Adipocyte (in vitro differentiated cells): ENCODE results near the gene MGRN1.

Experiments used
- DNase-seq: peaks from one replicate; pipeline ENCODE4 v3.0.0-alpha.2; 2015; ENCODE audit warnings: low read depth
- H3K27me3 ChIP-seq: replicated peaks from 2 replicates; pipeline ENCODE4 v1.7.0; 2013; ENCODE audit warnings: mild to moderate bottlenecking, low read length, moderate library complexity; ENCODE audit not compliant: control insufficient read depth, insufficient read depth
- H3K36me3 ChIP-seq: 2 replicates; pipeline ENCODE4 v1.7.0; 2013; ENCODE audit warnings: low read length, mild to moderate bottlenecking, moderate library complexity; ENCODE audit not compliant: control insufficient read depth, insufficient read depth, severe bottlenecking
- H3K4me1 ChIP-seq: 2 replicates; pipeline ENCODE4 v1.7.0; 2013; ENCODE audit warnings: mild to moderate bottlenecking, low read length, moderate library complexity; ENCODE audit not compliant: control insufficient read depth, insufficient read depth
- H3K4me3 ChIP-seq: 2 replicates; pipeline ENCODE4 v1.7.0; 2013; ENCODE audit warnings: mild to moderate bottlenecking, low read length, moderate library complexity
- H3K9ac ChIP-seq: 2 replicates; pipeline ENCODE4 v1.7.0; 2013; ENCODE audit warnings: mild to moderate bottlenecking, low read length, moderate library complexity
- H3K9me3 ChIP-seq: 2 replicates; pipeline ENCODE4 v1.7.0; 2013; ENCODE audit warnings: mild to moderate bottlenecking, low read length, moderate library complexity; ENCODE audit not compliant: control insufficient read depth

MGRN1 gene

DNA sequence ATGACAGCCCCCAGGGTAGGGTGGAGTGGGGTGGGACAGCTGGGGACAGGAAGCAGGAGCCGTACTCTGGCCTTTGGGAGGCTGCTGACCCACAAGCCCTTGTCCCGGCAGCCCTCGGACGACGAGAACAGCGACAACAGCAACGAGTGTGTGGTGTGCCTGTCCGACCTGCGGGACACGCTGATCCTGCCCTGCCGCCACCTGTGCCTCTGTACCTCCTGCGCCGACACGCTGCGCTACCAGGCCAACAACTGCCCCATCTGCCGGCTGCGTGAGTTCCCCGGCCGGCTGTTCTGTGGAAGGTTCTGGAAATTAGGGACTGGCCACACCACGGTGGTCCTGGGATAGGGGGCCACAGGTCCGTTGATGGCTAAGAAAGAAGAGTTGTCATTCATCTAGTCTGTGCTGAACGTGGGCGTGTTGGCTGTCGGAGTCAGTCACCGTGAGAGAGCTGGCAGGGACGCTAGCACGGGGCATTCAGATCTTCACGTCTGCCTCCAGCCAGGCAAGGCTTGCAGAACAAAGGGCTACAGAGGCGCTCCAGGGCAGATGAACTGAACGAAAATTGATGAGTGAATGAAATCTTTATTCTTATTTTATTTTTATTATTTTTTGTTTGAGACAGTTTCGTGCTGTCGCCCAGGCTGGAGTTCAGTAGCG lies 48.9 kb downstream of the MGRN1 start:
- H3K27me3 ChIP-seq: no peaks in the 10 kb centered on the region
- peaks cover 47% of the 10 kb centered on the region for H3K36me3 ChIP-seq
- DNase-seq: no peak
- no peak overlapping the region for H3K9ac ChIP-seq
- H3K4me3 ChIP-seq: no peak overlapping the region
- no peaks in the 10 kb centered on the region for H3K9me3 ChIP-seq
- H3K4me1 ChIP-seq: no peaks in the 10 kb centered on the region

DNA sequence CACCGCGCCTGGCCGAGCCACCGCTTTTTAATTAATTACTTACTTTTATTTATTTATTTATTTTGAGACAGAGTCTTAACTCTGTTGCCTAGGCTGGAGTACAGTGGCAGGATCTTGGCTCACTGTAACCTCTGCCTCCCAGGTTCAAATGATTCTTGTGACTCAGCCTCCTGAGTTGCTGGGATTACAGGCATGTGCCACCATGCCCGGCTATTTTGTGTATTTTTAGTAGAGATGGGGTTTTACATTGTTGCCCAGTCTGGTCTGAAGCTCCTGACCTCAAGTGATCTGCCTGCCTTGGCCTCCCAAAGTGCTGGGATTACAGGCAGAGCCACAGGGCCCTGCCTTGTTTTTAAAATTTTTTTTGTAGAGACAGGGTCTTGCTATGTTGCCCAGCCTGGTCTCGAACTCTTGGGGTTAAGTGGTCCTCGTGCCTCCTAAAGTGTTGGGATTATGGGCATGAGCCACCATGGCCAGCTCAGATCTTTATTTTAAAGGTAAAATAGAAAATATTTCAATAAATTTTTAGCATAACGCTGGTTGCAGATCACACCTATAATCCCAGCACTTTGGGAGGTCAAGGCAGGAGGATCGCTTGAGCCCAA lies 50.4 kb downstream of the MGRN1 start:
- H3K27me3 ChIP-seq: no peaks in the 10 kb centered on the region
- H3K4me3 ChIP-seq: no peak overlapping the region
- no peaks in the 10 kb centered on the region for H3K9me3 ChIP-seq
- no peak for DNase-seq
- peaks cover 35% of the 10 kb centered on the region for H3K36me3 ChIP-seq
- H3K4me1 ChIP-seq: no peaks in the 10 kb centered on the region
- no peak overlapping the region for H3K9ac ChIP-seq

DNA sequence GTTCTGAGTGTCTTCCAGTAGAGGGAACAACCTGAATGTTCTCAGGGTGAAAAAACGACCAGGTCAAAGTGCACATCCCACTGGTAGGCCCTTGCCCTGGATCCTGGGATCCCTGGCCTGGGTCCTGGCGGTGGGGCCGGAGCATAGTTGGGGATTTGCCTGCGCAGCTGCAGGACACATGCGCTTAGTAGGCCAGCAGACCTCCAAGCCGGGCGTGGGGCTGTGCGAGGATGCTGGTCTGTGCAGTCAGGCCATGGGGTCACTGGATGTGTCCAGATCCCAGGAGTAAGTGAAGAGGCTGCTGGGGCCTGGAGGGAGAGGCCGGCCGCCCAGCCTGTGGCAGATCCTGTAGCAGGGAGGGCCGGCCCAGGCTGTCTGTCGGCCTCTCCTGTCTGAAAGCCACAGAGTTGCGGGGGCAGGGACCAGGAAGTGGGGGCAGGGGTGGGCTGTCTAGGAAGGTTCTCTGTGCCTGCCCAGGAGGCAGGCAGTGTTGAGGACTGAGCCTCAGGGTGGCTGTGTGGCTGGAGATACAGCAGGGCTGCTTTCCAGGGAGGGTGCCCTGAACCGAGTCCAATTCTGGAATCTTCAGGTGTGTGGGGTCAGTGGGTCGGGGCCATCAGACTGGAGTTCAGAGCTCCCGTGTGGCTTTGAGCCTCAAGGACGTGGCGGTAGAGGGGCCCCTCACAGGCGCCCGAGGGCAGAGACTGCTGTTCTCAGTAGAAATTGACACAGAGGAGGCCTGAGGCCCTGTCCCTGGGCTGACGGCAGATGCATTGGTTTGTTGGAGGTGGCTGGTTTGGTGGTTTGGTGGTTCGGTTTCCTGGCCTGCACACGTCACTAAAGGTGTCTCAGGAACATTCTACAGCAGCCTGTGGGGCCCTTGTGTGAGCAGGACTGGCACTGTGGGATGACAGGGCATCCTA lies 51.5 kb downstream of the MGRN1 start:
- no peaks in the 10 kb centered on the region for H3K9me3 ChIP-seq
- no peak for DNase-seq
- no peak overlapping the region for H3K4me3 ChIP-seq
- H3K36me3 ChIP-seq: peaks cover 28% of the 10 kb centered on the region
- H3K27me3 ChIP-seq: no peaks in the 10 kb centered on the region
- no peak overlapping the region for H3K9ac ChIP-seq
- no peaks in the 10 kb centered on the region for H3K4me1 ChIP-seq

DNA sequence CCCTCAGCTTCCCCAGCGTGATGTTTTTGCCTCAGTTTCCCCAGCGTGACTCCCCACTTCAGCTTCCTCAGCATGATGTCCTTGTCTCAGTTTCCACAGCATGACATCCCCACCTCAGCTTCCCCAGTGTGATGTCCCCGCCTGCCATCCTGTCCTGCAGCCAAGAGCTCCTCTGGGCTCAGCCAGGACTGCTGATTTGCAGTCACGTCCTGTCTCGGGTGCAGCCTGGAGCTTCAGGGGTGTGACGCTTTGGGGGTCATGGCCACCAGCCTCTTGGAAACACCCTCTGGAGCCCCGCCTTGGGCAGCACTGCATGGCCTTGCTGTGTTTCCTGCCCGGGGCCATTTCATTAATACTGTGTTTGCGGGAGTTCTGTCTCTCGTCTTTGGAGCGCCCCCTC lies 52.2 kb downstream of the MGRN1 start:
- H3K4me3 ChIP-seq: no peak overlapping the region
- peaks cover 27% of the 10 kb centered on the region for H3K36me3 ChIP-seq
- H3K4me1 ChIP-seq: no peaks in the 10 kb centered on the region
- DNase-seq: no peak
- H3K9me3 ChIP-seq: no peaks in the 10 kb centered on the region
- H3K9ac ChIP-seq: no peak overlapping the region
- no peaks in the 10 kb centered on the region for H3K27me3 ChIP-seq

DNA sequence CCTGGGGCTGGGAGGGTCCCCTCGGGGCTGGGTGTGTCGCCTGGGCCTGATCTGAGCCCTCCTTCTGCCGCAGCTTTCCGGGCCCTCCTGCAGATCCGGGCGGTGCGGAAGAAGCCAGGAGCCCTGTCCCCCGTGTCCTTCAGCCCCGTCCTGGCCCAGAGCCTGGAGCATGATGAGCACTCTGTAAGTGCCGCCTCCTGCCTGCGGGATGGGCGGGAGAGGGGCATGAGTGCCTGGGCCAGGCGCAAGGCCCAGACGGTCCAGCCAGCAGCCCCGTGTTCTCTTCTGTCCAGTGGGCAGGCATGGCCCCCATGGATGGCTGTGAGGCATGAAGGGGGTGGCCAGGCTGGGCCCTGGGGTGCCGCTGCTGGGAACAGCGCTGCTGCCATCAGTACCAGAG lies 52.8 kb downstream of the MGRN1 start:
- no peaks in the 10 kb centered on the region for H3K9me3 ChIP-seq

DNA sequence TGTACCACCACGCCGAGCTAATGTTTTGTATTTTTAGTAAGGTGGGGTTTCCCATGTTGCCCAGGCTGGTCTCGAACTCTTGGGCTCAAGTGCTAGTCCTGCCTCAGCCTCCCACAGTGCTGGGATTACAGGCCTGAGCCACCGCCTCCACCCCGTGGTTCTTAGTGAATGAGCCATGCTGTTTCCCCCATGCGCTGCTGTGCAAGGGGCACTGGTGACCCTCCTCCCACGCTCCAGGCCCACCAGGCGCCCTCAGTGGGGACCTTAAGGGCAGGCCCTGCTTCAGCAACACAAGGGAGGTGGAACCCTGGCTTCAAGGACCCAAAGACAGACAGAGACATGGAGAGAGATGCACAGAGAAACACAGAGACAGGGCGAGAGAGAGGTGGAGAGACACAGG lies 53.4 kb downstream of the MGRN1 start:
- Histone ChIP-seq H3K4me1 (no peaks in the 10 kb centered on the region), H3K9ac (no peak overlapping the region), H3K27me3 (no peaks in the 10 kb centered on the region), H3K4me3 (no peak overlapping the region), H3K36me3 (peaks cover 30% of the 10 kb centered on the region), H3K9me3 (no peaks in the 10 kb centered on the region)
- DNase-seq: no peak

More for the DNA sequence above, 52.8 kb downstream of the MGRN1 start:
- no peak overlapping the region for H3K4me3 ChIP-seq
- H3K36me3 ChIP-seq: peaks cover 30% of the 10 kb centered on the region
- no peak for DNase-seq
- H3K9ac ChIP-seq: no peak overlapping the region
- H3K4me1 ChIP-seq: no peaks in the 10 kb centered on the region
- H3K27me3 ChIP-seq: no peaks in the 10 kb centered on the region

DNA sequence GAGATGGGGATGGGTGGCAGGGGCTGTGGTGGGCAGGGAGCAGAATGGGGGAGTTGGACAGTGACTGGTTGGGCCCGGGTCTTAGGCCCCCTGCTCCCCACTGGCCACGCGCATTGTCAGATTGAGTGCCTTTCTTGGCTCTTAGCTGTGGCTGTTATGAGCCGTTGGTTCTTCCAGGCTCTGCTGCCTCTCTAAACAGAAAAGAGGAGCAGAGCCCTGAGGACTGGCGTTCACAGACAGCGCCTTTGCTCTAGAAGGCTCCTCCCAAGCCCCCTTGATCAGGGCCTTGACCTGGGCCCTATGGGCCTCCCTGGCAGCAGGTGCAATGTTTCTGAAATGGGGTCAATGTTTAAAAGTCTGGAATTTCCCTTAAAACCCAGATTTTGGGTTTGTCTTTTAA lies 54.0 kb downstream of the MGRN1 start:
- Histone ChIP-seq H3K36me3 (peaks cover 30% of the 10 kb centered on the region), H3K27me3 (no peaks in the 10 kb centered on the region)
- DNase-seq: no peak

DNA sequence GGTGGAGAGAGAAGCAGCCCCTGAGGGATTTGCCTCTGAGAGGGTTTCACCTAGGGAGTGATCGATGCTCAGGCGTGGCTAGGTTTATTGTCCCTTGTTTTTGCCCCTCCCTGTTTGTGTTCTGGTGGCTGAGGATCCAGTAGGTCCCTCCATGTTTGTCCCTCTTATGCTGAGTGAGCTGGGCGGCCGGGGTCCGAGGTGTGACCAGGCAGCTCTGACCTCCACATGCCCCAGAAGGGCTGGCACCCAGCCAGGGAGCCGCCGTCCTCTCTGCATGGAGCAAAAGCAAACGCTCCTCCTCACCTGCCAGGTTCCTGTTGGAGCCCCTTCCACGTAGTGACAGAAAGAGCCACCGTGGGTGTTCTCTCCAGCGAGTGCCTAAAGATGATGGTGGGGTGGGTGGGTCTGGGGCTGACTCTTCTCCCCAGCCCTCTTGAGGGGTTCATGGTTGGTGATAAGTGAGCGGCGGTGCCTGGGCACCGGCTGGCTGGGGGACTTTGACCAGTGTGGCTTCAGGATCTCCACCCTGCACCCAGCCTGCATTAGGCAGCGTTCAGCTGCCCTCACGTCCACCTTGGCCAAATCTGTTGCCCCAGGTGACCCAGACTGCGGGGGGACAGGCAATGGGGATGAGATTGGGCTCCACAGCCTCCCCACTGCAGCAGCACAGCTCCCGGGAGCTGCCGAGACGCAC lies 54.7 kb downstream of the MGRN1 start:
- Histone ChIP-seq H3K36me3 (peaks cover 35% of the 10 kb centered on the region), H3K27me3 (no peaks in the 10 kb centered on the region), H3K9me3 (no peaks in the 10 kb centered on the region), H3K4me3 (peak overlapping the region; percentile 76), H3K9ac (peak overlapping the region; percentile 90), H3K4me1 (no peaks in the 10 kb centered on the region)
- DNase-seq: no peak

More for the DNA sequence above, 54.0 kb downstream of the MGRN1 start:
- no peaks in the 10 kb centered on the region for H3K4me1 ChIP-seq
- H3K9ac ChIP-seq: no peak overlapping the region
- no peak overlapping the region for H3K4me3 ChIP-seq
- no peaks in the 10 kb centered on the region for H3K9me3 ChIP-seq

DNA sequence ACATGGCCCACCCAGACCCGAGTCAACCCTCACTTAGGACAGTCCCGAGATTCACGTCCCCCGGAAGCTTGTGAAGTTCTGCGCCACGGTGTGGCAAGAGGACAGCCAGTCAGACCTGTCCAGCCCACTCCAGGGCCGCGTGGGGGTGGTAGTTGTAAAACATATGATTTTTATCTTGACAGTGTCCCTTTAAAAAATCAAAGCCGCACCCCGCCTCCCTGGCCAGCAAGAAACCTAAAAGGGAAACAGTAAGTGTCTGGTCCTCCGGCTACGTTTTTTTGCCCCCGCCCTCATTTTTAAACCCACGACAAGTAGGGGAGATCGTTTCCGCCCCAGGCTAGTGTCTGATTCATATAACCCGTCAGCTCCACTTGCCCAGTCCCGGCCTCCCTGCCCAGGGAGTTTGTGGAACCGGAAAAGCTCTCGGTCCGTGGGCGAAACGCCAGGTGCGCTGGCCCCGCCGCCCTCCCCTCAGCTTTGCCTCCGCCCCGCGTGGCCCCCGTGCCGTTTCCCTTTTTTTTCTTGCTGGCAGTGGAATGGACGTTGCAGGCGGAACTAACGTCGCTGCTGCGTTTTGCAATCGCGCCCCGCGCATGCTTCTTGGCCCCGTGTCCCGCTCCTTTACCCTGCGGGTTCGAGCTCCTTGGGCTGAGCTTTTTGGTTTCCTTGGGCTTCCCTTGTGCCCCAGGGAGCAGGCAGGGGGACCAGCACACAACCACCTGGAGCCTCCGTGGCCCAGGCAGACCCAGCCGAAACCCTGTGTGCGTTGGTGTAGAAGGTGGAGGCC lies 55.4 kb downstream of the MGRN1 start:
- Histone ChIP-seq H3K27me3 (no peaks in the 10 kb centered on the region), H3K9me3 (no peaks in the 10 kb centered on the region), H3K4me3 (peak overlapping the region; percentile 76), H3K36me3 (peaks cover 42% of the 10 kb centered on the region), H3K4me1 (no peaks in the 10 kb centered on the region), H3K9ac (peak overlapping the region; percentile 90)
- no peak for DNase-seq

DNA sequence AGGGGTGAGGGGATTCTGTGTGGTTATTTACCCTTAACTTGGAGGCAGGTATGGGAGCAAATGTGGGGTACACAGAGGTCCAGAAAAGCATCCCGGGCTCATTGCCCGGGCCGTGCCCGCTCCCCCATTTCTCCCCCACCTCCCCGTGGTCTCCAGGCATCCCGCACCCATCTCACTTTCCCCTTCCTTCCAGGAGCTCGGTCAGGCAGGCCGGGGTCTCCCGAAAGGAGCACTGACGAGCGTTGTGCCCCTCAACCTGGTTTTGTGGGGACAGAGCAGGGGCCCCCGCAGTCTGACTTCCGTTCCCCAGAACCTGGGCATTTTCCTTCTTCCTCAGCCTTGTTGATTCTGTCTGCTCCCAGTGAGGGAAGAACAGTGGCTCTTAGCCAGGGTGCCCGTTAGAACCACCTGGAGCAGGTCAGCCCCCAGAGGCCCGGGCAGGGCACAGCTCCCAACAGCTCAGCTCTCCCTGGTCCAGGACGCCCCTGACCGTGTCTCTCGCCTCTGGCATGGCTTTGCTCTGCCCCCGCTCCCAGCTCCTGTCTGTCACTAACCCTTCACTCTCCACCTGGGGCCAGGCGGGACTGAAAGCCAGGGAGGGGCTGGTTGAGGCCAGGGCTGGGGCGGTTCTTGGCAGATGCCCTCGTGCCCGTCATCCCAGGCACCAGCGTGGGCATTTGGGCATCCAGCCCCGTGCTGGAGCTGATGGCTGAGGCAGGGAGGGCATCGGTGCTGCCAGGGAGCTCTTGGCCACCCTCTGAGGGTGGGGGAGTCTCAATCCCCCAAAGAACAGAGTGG lies 56.2 kb downstream of the MGRN1 start:
- H3K9ac ChIP-seq: peak overlapping the region; percentile 90
- DNase-seq: no peak
- no peaks in the 10 kb centered on the region for H3K9me3 ChIP-seq
- H3K36me3 ChIP-seq: peaks cover 46% of the 10 kb centered on the region
- peak overlapping the region; percentile 76 for H3K4me3 ChIP-seq
- no peaks in the 10 kb centered on the region for H3K4me1 ChIP-seq
- no peaks in the 10 kb centered on the region for H3K27me3 ChIP-seq
